ENCODE data around the gene KRTAP29-1. TPM values are rescaled to one million over a fixed set of nuclear protein-coding genes. Genes with fewer than 3 reads are reported as not detected.
A peak's percentile ranks its signal among the peaks of the same experiment; 100 is the strongest.

The KRTAP29-1 gene
- polyA plus RNA-seq, 1 experiment: not detected

GRCh38 chr17:41296846-41297245 is 5.8 kb downstream of the KRTAP29-1 start:
- no peak for TF ChIP-seq CTCF (IDR thresholded peaks at IDR 0.05; ENCODE audit: low read depth, low read length)
- POLR2A ChIA-PET: no interaction called here
- CTCF ChIA-PET: no interaction called here
- Histone ChIP-seq H3K4me3 (ENCODE audit: low read depth, low read length) (no peak overlapping the region), H3K27me3 (ENCODE audit: control insufficient read depth, insufficient read depth, low read length) (no peaks in the 10 kb centered on the region), H3K9me3 (ENCODE audit: control insufficient read depth, insufficient read depth, low read length) (peaks cover 2% of the 10 kb centered on the region), H3K27ac (ENCODE audit: low read depth, low read length) (no peak overlapping the region)
- no peak for DNase-seq (ENCODE audit: low read depth, low spot score)

GRCh38 chr17:41294016-41294415 is 8.6 kb downstream of the KRTAP29-1 start:
- Histone ChIP-seq H3K27ac (ENCODE audit: low read depth, low read length) (no peak overlapping the region), H3K9me3 (ENCODE audit: control insufficient read depth, insufficient read depth, low read length) (peaks cover 2% of the 10 kb centered on the region; the same call in 1 of the 2 replicates), H3K27me3 (ENCODE audit: control insufficient read depth, insufficient read depth, low read length) (peaks cover 3% of the 10 kb centered on the region), H3K4me3 (ENCODE audit: low read depth, low read length) (no peak overlapping the region)
- CTCF ChIA-PET: no interaction called here
- TF ChIP-seq CTCF (IDR thresholded peaks at IDR 0.05; ENCODE audit: low read depth, low read length): no peak
- DNase-seq (ENCODE audit: low read depth, low spot score): no peak
- POLR2A ChIA-PET: no interaction called here

GRCh38 chr17:41287050-41287449 is 15.6 kb downstream of the KRTAP29-1 start:
- no peak for TF ChIP-seq CTCF (IDR thresholded peaks at IDR 0.05; ENCODE audit: low read depth, low read length)
- peaks cover 3% of the 10 kb centered on the region for H3K27me3 ChIP-seq (ENCODE audit: control insufficient read depth, insufficient read depth, low read length)
- ChIA-PET POLR2A (no interaction called here), CTCF (no interaction called here)
- H3K4me3 ChIP-seq (ENCODE audit: low read depth, low read length): no peak overlapping the region
- DNase-seq (ENCODE audit: low read depth, low spot score): no peak
- H3K9me3 ChIP-seq (ENCODE audit: control insufficient read depth, insufficient read depth, low read length): no peaks in the 10 kb centered on the region
- no peak overlapping the region for H3K27ac ChIP-seq (ENCODE audit: low read depth, low read length)

- H3K27me3 ChIP-seq (ENCODE audit: control insufficient read depth, insufficient read depth, low read length): no peaks in the 10 kb centered on the region
- ChIA-PET POLR2A (no interaction called here), CTCF (no interaction called here)
- H3K9me3 ChIP-seq (ENCODE audit: control insufficient read depth, insufficient read depth, low read length): no peaks in the 10 kb centered on the region
- H3K27ac ChIP-seq (ENCODE audit: low read depth, low read length): no peak overlapping the region
- no peak for DNase-seq (ENCODE audit: low read depth, low spot score)
- no peak overlapping the region for H3K4me3 ChIP-seq (ENCODE audit: low read depth, low read length)
- TF ChIP-seq CTCF (IDR thresholded peaks at IDR 0.05; ENCODE audit: low read depth, low read length): no peak
These were observed 18.1 kb downstream of the KRTAP29-1 start for GRCh38 chr17:41284546-41284945.

GRCh38 chr17:41284043-41284442 is 18.6 kb downstream of the KRTAP29-1 start:
- Histone ChIP-seq H3K27ac (ENCODE audit: low read depth, low read length) (no peak overlapping the region), H3K27me3 (ENCODE audit: control insufficient read depth, insufficient read depth, low read length) (no peaks in the 10 kb centered on the region), H3K9me3 (ENCODE audit: control insufficient read depth, insufficient read depth, low read length) (no peaks in the 10 kb centered on the region), H3K4me3 (ENCODE audit: low read depth, low read length) (no peak overlapping the region)
- ChIA-PET CTCF (no interaction called here), POLR2A (no interaction called here)
- no peak for TF ChIP-seq CTCF (IDR thresholded peaks at IDR 0.05; ENCODE audit: low read depth, low read length)
- DNase-seq (ENCODE audit: low read depth, low spot score): peak; percentile 10
